Body of pancreas (tissue), 4 donors: Measurements from ENCODE around the gene NPHP4. TPM values are rescaled to one million over a fixed set of nuclear protein-coding genes. Genes with fewer than 3 reads are reported as not detected.
"Not testable (repeated sequence)": the region's sequence is repeated elsewhere in the genome, so short reads cannot be mapped to it uniquely, and the experiment has no call there.

Source experiments
- ATAC-seq: fragments of 150-250 bp; one replicate; pipeline ENCODE4 v1.9.1; 2016
- DNase-seq, 4 donors: peaks; one replicate each; pipeline ENCODE4 v3.0.0-alpha.2; 2019
- H3K27ac ChIP-seq, 4 donors: fragments of 200-600 bp; sonication (generic); 1 replicate in 3 of 4; 2 replicates in 1 of 4; pipeline versions ENCODE4 v1.5.1 to v1.6.1; 2016 to 2019; ENCODE audit warnings: mild to moderate bottlenecking in 1 of 4, mixed read lengths in 1 of 4, moderate library complexity in 1 of 4
- H3K27me3 ChIP-seq, 2 donors: fragments of 200-600 bp; sonication (generic); one replicate each; pipeline ENCODE4 v1.6.0; 2016; ENCODE audit warnings: mild to moderate bottlenecking in 1 of 2
- H3K36me3 ChIP-seq, 2 donors: fragments of 200-600 bp; sonication (generic); replicated peaks in 1 of 2; 2 replicates each; pipeline ENCODE4 v1.5.1; 2016; ENCODE audit warnings: low read depth in 2 of 2; ENCODE audit not compliant: insufficient read depth in 1 of 2
- H3K4me1 ChIP-seq: fragments of 200-600 bp; sonication (generic); one replicate; pipeline ENCODE4 v1.6.0; 2016
- H3K4me3 ChIP-seq, 2 donors: fragments of 200-600 bp; sonication (generic); 1 replicate in 1 of 2; 2 replicates in 1 of 2; pipeline ENCODE4 v1.5.1; 2016 to 2019
- H3K9me3 ChIP-seq, 3 donors: fragments of 200-600 bp; sonication (generic); 1 replicate in 2 of 3; 2 replicates in 1 of 3; pipeline ENCODE4 v1.5.1; 2016
- POLR2A ChIP-seq, 3 donors: fragments of 450-650 bp; IDR thresholded peaks; one replicate each; pipeline ENCODE4 v1.6.1; 2016; ENCODE audit warnings: antibody characterized with exemption in 3 of 3, mild to moderate bottlenecking in 2 of 3
- WGBS, 2 donors: methylation state at CpG; one replicate each; pipeline ENCODE4 v1.1.5; 2017; 5-methylcytosine and 5-hydroxymethylcytosine counted together
- intact Hi-C: fragments of 100-400 bp; cut with DNase I; formaldehyde crosslinking; loops from one replicate; pipeline ENCODE4 v1.15.1; 2023
- total RNA-seq, 2 donors: library from RNA; depleted of rRNA; stranded (reverse); fragments of >200 nt; gene quantifications; one replicate each; pipeline ENCODE4 v1.1.0, GENCODE V29; 2016
- TF ChIP-seq, protein P1 (sequence below), 7 experiments: fragments of 450-650 bp in 4 of 7; fragments of 200-600 bp in 3 of 7; sonication (generic) in 3 of 7; IDR thresholded peaks; one replicate each; pipeline ENCODE4 v1.5.1; 2016 to 2019; ENCODE audit warnings: antibody characterized with exemption in 7 of 7

The NPHP4 gene
- total RNA-seq, 2 donors from 2014 or later, result 10.4 to 48.5 TPM

- DNase-seq (no peak), ATAC-seq (no peak)
- TF ChIP-seq, protein P1, sequence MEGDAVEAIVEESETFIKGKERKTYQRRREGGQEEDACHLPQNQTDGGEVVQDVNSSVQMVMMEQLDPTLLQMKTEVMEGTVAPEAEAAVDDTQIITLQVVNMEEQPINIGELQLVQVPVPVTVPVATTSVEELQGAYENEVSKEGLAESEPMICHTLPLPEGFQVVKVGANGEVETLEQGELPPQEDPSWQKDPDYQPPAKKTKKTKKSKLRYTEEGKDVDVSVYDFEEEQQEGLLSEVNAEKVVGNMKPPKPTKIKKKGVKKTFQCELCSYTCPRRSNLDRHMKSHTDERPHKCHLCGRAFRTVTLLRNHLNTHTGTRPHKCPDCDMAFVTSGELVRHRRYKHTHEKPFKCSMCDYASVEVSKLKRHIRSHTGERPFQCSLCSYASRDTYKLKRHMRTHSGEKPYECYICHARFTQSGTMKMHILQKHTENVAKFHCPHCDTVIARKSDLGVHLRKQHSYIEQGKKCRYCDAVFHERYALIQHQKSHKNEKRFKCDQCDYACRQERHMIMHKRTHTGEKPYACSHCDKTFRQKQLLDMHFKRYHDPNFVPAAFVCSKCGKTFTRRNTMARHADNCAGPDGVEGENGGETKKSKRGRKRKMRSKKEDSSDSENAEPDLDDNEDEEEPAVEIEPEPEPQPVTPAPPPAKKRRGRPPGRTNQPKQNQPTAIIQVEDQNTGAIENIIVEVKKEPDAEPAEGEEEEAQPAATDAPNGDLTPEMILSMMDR (IDR thresholded peaks at IDR 0.05), result no peak
- Histone ChIP-seq H3K27ac (no peak overlapping the region), H3K4me3 (no peak overlapping the region), H3K36me3 (no peaks in the 10 kb centered on the region), H3K9me3 (no peaks in the 10 kb centered on the region), H3K4me1 (no peaks in the 10 kb centered on the region), H3K27me3 (no peaks in the 10 kb centered on the region)
- 85 to 88% methylated on average over 4 of the region's 4 CpGs for WGBS, 2 donors
- intact Hi-C loops, result no loop called here
Measured at GRCh38 chr1:5928714-5929400, 63.4 kb downstream of the NPHP4 start.

GRCh38 chr1:5927506-5928370 lies 64.5 kb downstream of the NPHP4 start:
- Histone ChIP-seq H3K36me3 (no peaks in the 10 kb centered on the region), H3K4me3 (no peak overlapping the region), H3K27me3 (no peaks in the 10 kb centered on the region), H3K9me3 (no peaks in the 10 kb centered on the region), H3K4me1 (peaks cover 8% of the 10 kb centered on the region), H3K27ac (no peak overlapping the region)
- intact Hi-C loops, result no loop called here
- TF ChIP-seq, protein P1 (IDR thresholded peaks at IDR 0.05), result no peak
- TF ChIP-seq POLR2A (IDR thresholded peaks at IDR 0.05), result no peak
- DNase-seq, result peak in 1 of 4 donors; percentile 5
- no peak for ATAC-seq
- WGBS, 2 donors, result 91 to 92% methylated on average over 7 to 19 of the region's 19 CpGs

DNA sequence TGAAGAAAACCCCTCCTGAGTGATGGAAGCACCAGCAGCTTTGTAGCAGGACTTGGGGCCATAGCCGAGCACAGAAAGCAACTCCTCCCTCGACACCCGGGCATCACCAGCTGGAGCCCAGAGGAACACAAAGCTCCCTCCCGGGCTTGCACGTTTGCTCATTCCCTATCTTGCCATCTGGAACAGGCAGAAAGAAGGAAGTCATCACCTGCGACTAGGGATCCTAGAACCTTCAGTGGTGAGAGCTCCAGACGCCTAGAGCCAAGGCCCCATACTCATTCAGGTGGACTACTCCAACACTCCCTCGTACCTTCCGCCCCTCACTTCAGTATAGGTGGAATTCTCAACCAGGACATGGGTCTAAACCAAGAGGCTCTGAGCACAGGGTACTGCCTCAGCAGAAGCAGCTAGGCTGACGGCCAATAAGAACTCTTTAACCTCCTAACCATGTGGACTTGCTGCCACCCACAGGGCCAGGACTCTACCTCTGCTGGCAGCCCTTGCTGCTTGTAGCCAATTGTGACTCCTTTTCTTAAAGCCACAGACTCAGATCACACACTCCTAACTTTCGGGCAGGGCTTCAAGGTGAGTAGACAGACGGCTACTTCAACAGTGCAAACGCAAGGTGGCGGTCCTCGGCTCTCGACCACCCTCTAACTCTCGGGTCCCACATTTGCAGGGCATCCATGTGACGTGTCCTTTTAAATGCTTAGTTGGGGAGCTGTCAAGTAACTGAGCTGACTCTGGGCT lies 65.4 kb downstream of the NPHP4 start:
- H3K27me3 ChIP-seq, result no peaks in the 10 kb centered on the region
- no peak overlapping the region for H3K4me3 ChIP-seq
- 87 to 96% methylated on average over 17 to 18 of the region's 18 CpGs for WGBS, 2 donors
- H3K36me3 ChIP-seq, result no peaks in the 10 kb centered on the region
- no peak overlapping the region for H3K27ac ChIP-seq
- no peak for TF ChIP-seq POLR2A (IDR thresholded peaks at IDR 0.05)
- TF ChIP-seq, protein P1 (IDR thresholded peaks at IDR 0.05), result no peak
- no peaks in the 10 kb centered on the region for H3K9me3 ChIP-seq
- DNase-seq (peak in 1 of 4 donors; percentile 8), ATAC-seq (no peak)
- intact Hi-C loops, result no loop called here
- peaks cover 16% of the 10 kb centered on the region for H3K4me1 ChIP-seq

- WGBS, 2 donors, result 41 to 45% methylated on average over 19 to 21 of the region's 21 CpGs
- H3K36me3 ChIP-seq, intact Hi-C loops: not testable (repeated sequence)
Measured at GRCh38 chr1:5922700-5923330, 69.4 kb downstream of the NPHP4 start.

More at GRCh38 chr1:5922700-5923330, 69.4 kb downstream of the NPHP4 start:
- H3K4me3 ChIP-seq, H3K27me3 ChIP-seq, H3K9me3 ChIP-seq: not testable (repeated sequence)
- H3K27ac ChIP-seq, result peak overlapping the region; percentile 32 to 66 (median 56)
- ATAC-seq, result peak; percentile 49
- peak; percentile 42 to 61 (median 54) for DNase-seq
- H3K4me1 ChIP-seq, result peaks cover 28% of the 10 kb centered on the region
